Measurements from ENCODE around the gene SLC5A10. TPM values are rescaled to one million over a fixed set of nuclear protein-coding genes. Genes with fewer than 3 reads are reported as not detected.

The SLC5A10 gene
- total RNA-seq, 4 donors from 2014 or later, result 0.31 to 1.5 (median 0.94) TPM

- Histone ChIP-seq H3K27ac (no peak overlapping the region), H3K9me3 (no peaks in the 10 kb centered on the region), H3K27me3 (no peaks in the 10 kb centered on the region), H3K36me3 (no peaks in the 10 kb centered on the region), H3K4me3 (no peak overlapping the region), H3K4me1 (no peaks in the 10 kb centered on the region)
- no peak for DNase-seq (ENCODE audit: low spot score in 2 of 2)
- TF ChIP-seq EP300 (IDR thresholded peaks at IDR 0.05), result no peak
- no peak for TF ChIP-seq POLR2A (IDR thresholded peaks at IDR 0.05)
- TF ChIP-seq POLR2AphosphoS5 (IDR thresholded peaks at IDR 0.05), result no peak
- TF ChIP-seq CTCF (IDR thresholded peaks at IDR 0.05), result no peak
- 93% methylated on average over 11 of the region's 11 CpGs for WGBS
These were observed 6.6 kb downstream of the SLC5A10 start for GRCh38 chr17:18958611-18959010.

- WGBS, result 95% methylated on average over 14 of the region's 22 CpGs
- no peaks in the 10 kb centered on the region for H3K4me1 ChIP-seq
- H3K36me3 ChIP-seq, result no peaks in the 10 kb centered on the region
- no peaks in the 10 kb centered on the region for H3K27me3 ChIP-seq
- TF ChIP-seq POLR2AphosphoS5 (IDR thresholded peaks at IDR 0.05) (no peak), CTCF (IDR thresholded peaks at IDR 0.05) (no peak), EP300 (IDR thresholded peaks at IDR 0.05) (no peak), POLR2A (IDR thresholded peaks at IDR 0.05) (no peak)
- H3K27ac ChIP-seq, result no peak overlapping the region
- H3K4me3 ChIP-seq, result no peak overlapping the region
- no peaks in the 10 kb centered on the region for H3K9me3 ChIP-seq
- DNase-seq (ENCODE audit: low spot score in 2 of 2), result no peak
These were observed 7.3 kb downstream of the SLC5A10 start for GRCh38 chr17:18959071-18959844.

GRCh38 chr17:18959845-18960240, 7.9 kb downstream of the SLC5A10 start:
- H3K27ac ChIP-seq, result no peak overlapping the region
- H3K4me3 ChIP-seq, result no peak overlapping the region
- H3K9me3 ChIP-seq, result no peaks in the 10 kb centered on the region
- H3K4me1 ChIP-seq, result no peaks in the 10 kb centered on the region
- H3K36me3 ChIP-seq, result no peaks in the 10 kb centered on the region
- 93% methylated on average over 4 of the region's 5 CpGs for WGBS
- no peaks in the 10 kb centered on the region for H3K27me3 ChIP-seq
- DNase-seq (ENCODE audit: low spot score in 2 of 2), result no peak
- TF ChIP-seq POLR2A (IDR thresholded peaks at IDR 0.05) (no peak), EP300 (IDR thresholded peaks at IDR 0.05) (no peak), POLR2AphosphoS5 (IDR thresholded peaks at IDR 0.05) (no peak), CTCF (IDR thresholded peaks at IDR 0.05) (no peak)

- no peaks in the 10 kb centered on the region for H3K4me1 ChIP-seq
- TF ChIP-seq POLR2A (IDR thresholded peaks at IDR 0.05), result no peak
- TF ChIP-seq EP300 (IDR thresholded peaks at IDR 0.05), result no peak
- no peak for TF ChIP-seq POLR2AphosphoS5 (IDR thresholded peaks at IDR 0.05)
- no peak for TF ChIP-seq CTCF (IDR thresholded peaks at IDR 0.05)
- no peak overlapping the region for H3K4me3 ChIP-seq
- 73% methylated on average over 11 of the region's 15 CpGs for WGBS
- no peaks in the 10 kb centered on the region for H3K9me3 ChIP-seq
- H3K36me3 ChIP-seq, result no peaks in the 10 kb centered on the region
- DNase-seq (ENCODE audit: low spot score in 2 of 2), result no peak
- H3K27ac ChIP-seq, result no peak overlapping the region
- H3K27me3 ChIP-seq, result no peaks in the 10 kb centered on the region
These were observed 8.3 kb downstream of the SLC5A10 start for GRCh38 chr17:18960241-18960665.

GRCh38 chr17:18960803-18961511, 9.0 kb downstream of the SLC5A10 start:
- Histone ChIP-seq H3K4me1 (no peaks in the 10 kb centered on the region), H3K27ac (no peak overlapping the region), H3K4me3 (no peak overlapping the region), H3K9me3 (no peaks in the 10 kb centered on the region), H3K27me3 (no peaks in the 10 kb centered on the region), H3K36me3 (no peaks in the 10 kb centered on the region)
- 70% methylated on average over 5 of the region's 17 CpGs for WGBS
- TF ChIP-seq POLR2AphosphoS5 (IDR thresholded peaks at IDR 0.05) (no peak), EP300 (IDR thresholded peaks at IDR 0.05) (no peak), POLR2A (IDR thresholded peaks at IDR 0.05) (no peak), CTCF (IDR thresholded peaks at IDR 0.05) (peak; percentile 37 to 85)
- DNase-seq (ENCODE audit: low spot score in 2 of 2), result peak in 1 of 2 donors; percentile 83
